ENCODE results near the gene SELENBP1.

- TF ChIP-seq CTCF (IDR thresholded peaks at IDR 0.05) (no peak), POLR2A (IDR thresholded peaks at IDR 0.05) (no peak), EP300 (IDR thresholded peaks at IDR 0.05) (no peak)
These were observed 56.8 kb downstream of the SELENBP1 start for GRCh38 chr1:151315565-151316235.

All from ovary (tissue), 3 donors.